Neural progenitor cell (in vitro differentiated cells): Measurements from ENCODE around the gene ANKDD1A.

ENCODE experiments used
- CTCF ChIP-seq: fragments of 200-600 bp; sonication (generic); IDR thresholded peaks from 2 replicates; pipeline ENCODE4 v1.5.1; 2017; ENCODE audit warnings: antibody characterized with exemption, mild to moderate bottlenecking
- EZH2 ChIP-seq: fragments of 200-600 bp; sonication (generic); IDR thresholded peaks from 2 replicates; pipeline ENCODE4 v1.6.1; 2017; ENCODE audit warnings: antibody characterized with exemption, mild to moderate bottlenecking, moderate library complexity
- EZH2phosphoT487 ChIP-seq: fragments of 200-600 bp; sonication (generic); IDR thresholded peaks from 2 replicates; pipeline ENCODE4 v1.6.1; 2017; ENCODE audit warnings: antibody characterized with exemption

- TF ChIP-seq CTCF (no peak), EZH2phosphoT487 (no peak), EZH2 (no peak)
Observed at GRCh38 chr15:64930019-64930652, 18.4 kb downstream of the ANKDD1A start.
